H9 (cell line): Measurements from ENCODE around the gene CCL3. TPM values are rescaled to one million over a fixed set of nuclear protein-coding genes. Genes with fewer than 3 reads are reported as not detected.
A peak's percentile ranks its signal among the peaks of the same experiment; 100 is the strongest.

Experiments used
- DNase-seq: peaks from one replicate; pipeline ENCODE4 v3.0.0-alpha.2; 2017
- H2AFZ ChIP-seq: one replicate; pipeline ENCODE4 v1.6.1; 2013; ENCODE audit warnings: mild to moderate bottlenecking, low read length, control low read depth, moderate library complexity
- H2AK5ac ChIP-seq: 2 replicates; pipeline ENCODE4 v1.6.1; 2013; ENCODE audit warnings: low read length, control low read depth, mixed read lengths; ENCODE audit not compliant: insufficient read length
- H2BK120ac ChIP-seq: one replicate; pipeline ENCODE4 v1.6.1; 2013; ENCODE audit warnings: low read depth, mild to moderate bottlenecking, low read length, control low read depth, inconsistent platforms; ENCODE audit not compliant: poor library complexity, severe bottlenecking
- H2BK12ac ChIP-seq: 2 replicates; pipeline ENCODE4 v1.6.1; 2013; ENCODE audit warnings: low read length, control low read depth, mixed read lengths, low read depth; ENCODE audit not compliant: insufficient read length
- H2BK15ac ChIP-seq: 2 replicates; pipeline ENCODE4 v1.6.1; 2013; ENCODE audit warnings: low read depth, low read length, control low read depth
- H2BK20ac ChIP-seq: one replicate; pipeline ENCODE4 v1.6.1; 2013; ENCODE audit warnings: low read depth, mild to moderate bottlenecking, low read length, control low read depth, inconsistent platforms; ENCODE audit not compliant: poor library complexity, severe bottlenecking
- H2BK5ac ChIP-seq: 2 replicates; pipeline ENCODE4 v1.6.1; 2013; ENCODE audit warnings: low read length, control low read depth, mixed read lengths; ENCODE audit not compliant: insufficient read length
- H3K14ac ChIP-seq: 2 replicates; pipeline ENCODE4 v1.6.1; 2013; ENCODE audit warnings: low read length, control low read depth; ENCODE audit not compliant: insufficient read depth
- H3K18ac ChIP-seq: 2 replicates; pipeline ENCODE4 v1.6.1; 2013; ENCODE audit warnings: low read depth, mild to moderate bottlenecking, mixed read lengths, low read length, control low read depth; ENCODE audit not compliant: insufficient read length
- H3K23ac ChIP-seq: 2 replicates; pipeline ENCODE4 v1.6.1; 2013; ENCODE audit warnings: low read length, control low read depth, mixed read lengths, low read depth; ENCODE audit not compliant: insufficient read length
- H3K23me2 ChIP-seq: 2 replicates; pipeline ENCODE4 v1.6.1; 2013; ENCODE audit warnings: low read depth, mild to moderate bottlenecking, mixed read lengths, low read length, control low read depth; ENCODE audit not compliant: insufficient read length, poor library complexity, severe bottlenecking
- H3K27ac ChIP-seq: 2 replicates; pipeline ENCODE4 v1.5.1; 2013; ENCODE audit warnings: low read length, control low read depth, mixed read lengths, low read depth; ENCODE audit not compliant: insufficient read length
- H3K27me3 ChIP-seq: 2 replicates; pipeline ENCODE4 v1.6.1; 2013; ENCODE audit warnings: low read length, control low read depth, inconsistent platforms; ENCODE audit not compliant: insufficient read depth
- H3K4ac ChIP-seq: 2 replicates; pipeline ENCODE4 v1.6.1; 2013; ENCODE audit warnings: low read depth, mild to moderate bottlenecking, control low read depth, inconsistent platforms, low read length, moderate library complexity
- H3K4me1 ChIP-seq: 2 replicates; pipeline ENCODE4 v1.6.1; 2013; ENCODE audit warnings: low read length, control low read depth, inconsistent platforms; ENCODE audit not compliant: insufficient read depth
- H3K4me2 ChIP-seq: 2 replicates; pipeline ENCODE4 v1.6.1; 2013; ENCODE audit warnings: low read length, control low read depth, mixed read lengths; ENCODE audit not compliant: insufficient read length, insufficient read depth
- H3K56ac ChIP-seq: 2 replicates; pipeline ENCODE4 v1.6.1; 2013; ENCODE audit warnings: low read depth, mild to moderate bottlenecking, mixed read lengths, low read length, control low read depth; ENCODE audit not compliant: insufficient read length
- H3K79me1 ChIP-seq: 2 replicates; pipeline ENCODE4 v1.6.1; 2013; ENCODE audit warnings: low read depth, mild to moderate bottlenecking, moderate library complexity, low read length, control low read depth, inconsistent platforms; ENCODE audit not compliant: insufficient read depth, poor library complexity, severe bottlenecking
- H3K79me2 ChIP-seq: 2 replicates; pipeline ENCODE4 v1.6.1; 2013; ENCODE audit warnings: low read length, control low read depth, inconsistent platforms; ENCODE audit not compliant: insufficient read depth
- H3K9ac ChIP-seq: 2 replicates; pipeline ENCODE4 v1.6.1; 2013; ENCODE audit warnings: low read length, control low read depth, mixed read lengths; ENCODE audit not compliant: insufficient read length; ENCODE audit errors: extremely low read depth
- H3K9me3 ChIP-seq: one replicate; pipeline ENCODE4 v1.6.1; 2013; ENCODE audit warnings: low read depth, low read length, inconsistent platforms; ENCODE audit not compliant: control insufficient read depth
- H3T11ph ChIP-seq: one replicate; pipeline ENCODE4 v1.6.1; 2013; ENCODE audit warnings: mild to moderate bottlenecking, low read length, control low read depth, inconsistent platforms
- H4K20me1 ChIP-seq: one replicate; pipeline ENCODE4 v1.6.1; 2013; ENCODE audit not compliant: control insufficient read depth, insufficient read length, insufficient read depth
- H4K5ac ChIP-seq: 2 replicates; pipeline ENCODE4 v1.6.1; 2013; ENCODE audit warnings: low read depth, mild to moderate bottlenecking, mixed read lengths, low read length, control low read depth; ENCODE audit not compliant: insufficient read length
- H4K8ac ChIP-seq: replicated peaks from 2 replicates; pipeline ENCODE4 v1.6.1; 2013; ENCODE audit warnings: low read length, control low read depth, mixed read lengths, low read depth; ENCODE audit not compliant: insufficient read length
- H4K91ac ChIP-seq: 2 replicates; pipeline ENCODE4 v1.6.1; 2013; ENCODE audit warnings: low read depth, mild to moderate bottlenecking, moderate library complexity, mixed read lengths, low read length, control low read depth; ENCODE audit not compliant: insufficient read length
- H3K27ac Mint-ChIP-seq, 3 experiments: 2 replicates in 2 of 3; 3 replicates in 1 of 3; pipeline ENCODE4 v1.8.0; 2020 to 2021; ENCODE audit warnings: mixed read lengths in 3 of 3, mild to moderate bottlenecking in 1 of 3, moderate library complexity in 1 of 3
- H3K27me3 Mint-ChIP-seq: 2 replicates; pipeline ENCODE4 v1.8.0; 2021; ENCODE audit warnings: low read depth, mild to moderate bottlenecking, moderate library complexity, mixed read lengths
- H3K36me3 Mint-ChIP-seq, 3 experiments: 2 replicates in 2 of 3; 3 replicates in 1 of 3; pipeline ENCODE4 v1.8.0; 2020 to 2021; ENCODE audit warnings: low read depth in 3 of 3, mixed read lengths in 3 of 3; ENCODE audit not compliant: insufficient read depth in 1 of 3
- H3K4me1 Mint-ChIP-seq, 2 experiments: 2 replicates each; pipeline ENCODE4 v1.8.0; 2020; ENCODE audit warnings: mixed read lengths in 2 of 2
- H3K4me3 Mint-ChIP-seq, 2 experiments: 2 replicates in 1 of 2; 3 replicates in 1 of 2; pipeline ENCODE4 v1.8.0; 2020 to 2021; ENCODE audit warnings: mild to moderate bottlenecking in 2 of 2, mixed read lengths in 2 of 2, moderate library complexity in 1 of 2
- H3K9me3 Mint-ChIP-seq, 2 experiments: 2 replicates in 1 of 2; 3 replicates in 1 of 2; pipeline ENCODE4 v1.8.0; 2020; ENCODE audit warnings: mild to moderate bottlenecking in 2 of 2, mixed read lengths in 2 of 2, moderate library complexity in 1 of 2
- CTCF ChIP-seq: fragments of 200-600 bp; sonication (generic); conservative IDR thresholded peaks from 3 replicates; pipeline ENCODE4 v1.8.0; 2021; ENCODE audit warnings: antibody characterized with exemption, mild to moderate bottlenecking
- WGBS: extraction: QIAGEN DNeasy Blood & Tissue Kit; methylation state at CpG from one replicate; pipeline ENCODE4 v1.1.7; 2013; ENCODE audit warnings: missing lambda C conversion rate, low lambda C conversion rate, mixed read lengths; ENCODE audit not compliant: insufficient read length; ENCODE audit errors: extremely low coverage; 5-methylcytosine and 5-hydroxymethylcytosine counted together
- total RNA-seq: library from RNA; stranded (reverse); gene quantifications from 2 replicates; pipeline ENCODE4 v1.2.1, GENCODE V29; 2021

CCL3 gene
- total RNA-seq, 1 experiment from 2014 or later, result not detected

- no peak overlapping the region for H3K4me3 Mint-ChIP-seq
- Histone ChIP-seq H3K79me2 (no peaks in the 10 kb centered on the region), H2BK15ac (no peak overlapping the region), H3T11ph (no peak overlapping the region), H3K9me3 (peaks cover 18% of the 10 kb centered on the region), H3K4me2 (no peak overlapping the region), H2BK20ac (no peak overlapping the region), H3K4ac (no peak overlapping the region), H2AFZ (no peak overlapping the region), H4K91ac (no peak overlapping the region), H3K79me1 (no peaks in the 10 kb centered on the region), H4K5ac (no peak overlapping the region), H3K9ac (no peak overlapping the region), H3K4me1 (peaks cover 6% of the 10 kb centered on the region), H3K27ac (no peak overlapping the region), H3K56ac (no peak overlapping the region), H2BK12ac (no peak overlapping the region), H3K23me2 (no peaks in the 10 kb centered on the region), H2AK5ac (no peak overlapping the region), H3K27me3 (no peaks in the 10 kb centered on the region), H3K18ac (no peak overlapping the region), H4K20me1 (no peaks in the 10 kb centered on the region), H2BK5ac (no peak overlapping the region), H3K23ac (no peak overlapping the region), H4K8ac (no peak overlapping the region), H3K14ac (no peak overlapping the region), H2BK120ac (no peak overlapping the region)
- H3K36me3 Mint-ChIP-seq, result peaks cover 12 to 28% (median 18%) of the 10 kb centered on the region in 3 experiments; a peak in 6 of 7 replicates
- H3K27me3 Mint-ChIP-seq, result peaks cover 8% of the 10 kb centered on the region
- peaks cover 26 to 30% of the 10 kb centered on the region in 2 experiments for H3K9me3 Mint-ChIP-seq
- TF ChIP-seq CTCF, result peak; percentile 43; the same call in 1 of the 3 replicates
- H3K4me1 Mint-ChIP-seq, result peaks cover 26 to 34% of the 10 kb centered on the region in 2 experiments
- H3K27ac Mint-ChIP-seq, result no peak overlapping the region
- peak; percentile 88 for DNase-seq
- no CpG with 5 or more reads among the region's 9 CpGs for WGBS
These were observed 35.2 kb upstream of the CCL3 start for GRCh38 chr17:36124879-36125824.
